Measurements from ENCODE around the gene NAP1L4.
A peak's percentile ranks its signal among the peaks of the same experiment; 100 is the strongest.

Gene NAP1L4

DNA sequence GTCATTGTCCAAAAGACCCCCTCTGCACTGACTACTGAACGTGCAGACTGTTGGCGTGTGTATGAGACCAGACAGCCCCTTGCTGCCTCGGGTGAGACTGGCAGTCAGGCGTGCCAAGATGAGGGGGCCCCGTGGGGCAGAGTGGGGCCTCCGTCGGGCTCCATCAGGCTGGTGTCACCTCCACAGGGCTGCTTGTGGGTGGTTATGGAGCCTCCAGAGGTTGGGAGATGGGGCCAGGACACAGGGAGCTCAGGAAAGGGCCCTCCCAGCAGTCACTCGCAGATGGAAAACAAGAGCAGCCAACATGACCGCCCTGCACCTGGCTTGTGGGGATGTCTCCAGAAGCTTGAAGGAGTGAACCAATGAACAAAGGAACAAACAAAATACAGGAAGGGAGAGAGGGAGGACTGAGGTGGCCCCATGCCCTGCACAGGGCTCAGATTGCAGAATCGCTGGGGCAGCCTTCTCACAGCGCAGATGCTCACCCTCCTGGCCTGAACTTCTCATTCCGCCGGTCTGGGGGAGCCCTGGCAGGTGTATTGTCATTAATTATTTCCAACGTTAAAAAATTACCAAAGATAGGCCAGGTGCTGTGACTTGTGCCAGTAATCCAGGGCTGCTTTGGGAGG is 57.4 kb downstream of the NAP1L4 start:
- Histone ChIP-seq H3K9ac (ENCODE audit: low read length) (no peak overlapping the region), H3K36me3 (ENCODE audit: control insufficient read depth, insufficient read depth, low read length) (no peaks in the 10 kb centered on the region), H3K4me3 (ENCODE audit: low read length) (no peak overlapping the region), H3K9me3 (ENCODE audit: control insufficient read depth, low read length) (no peaks in the 10 kb centered on the region), H3K27me3 (ENCODE audit: control insufficient read depth, insufficient read depth, low read length) (no peaks in the 10 kb centered on the region), H3K4me1 (ENCODE audit: control insufficient read depth, insufficient read depth, low read length) (peaks cover 28% of the 10 kb centered on the region)

DNA sequence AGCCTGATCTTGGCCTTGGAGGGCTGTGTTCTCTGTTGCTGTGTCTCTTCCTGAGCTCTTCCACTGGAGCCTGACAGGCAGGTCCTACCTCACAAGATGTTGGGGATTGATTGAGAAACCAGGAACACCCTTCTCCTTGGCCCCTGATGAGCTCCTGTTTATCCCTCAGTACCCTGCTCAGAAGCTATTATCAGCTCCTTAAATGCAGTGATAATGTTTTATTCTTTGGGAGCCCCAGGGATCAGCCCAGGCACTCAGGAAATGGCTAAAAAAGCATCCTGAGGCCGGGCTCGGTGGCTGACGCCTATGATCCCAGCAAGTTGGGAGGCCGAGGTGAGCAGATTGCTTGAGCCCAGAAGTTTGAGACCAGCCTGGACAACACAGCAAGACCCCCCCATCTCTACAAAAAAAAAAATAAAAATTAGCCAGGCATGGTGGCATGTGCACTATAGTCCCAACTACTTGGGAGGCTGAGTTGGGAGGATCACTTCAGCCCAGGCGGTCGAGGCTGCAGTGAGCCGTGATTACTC is 58.0 kb downstream of the NAP1L4 start:
- H3K4me1 ChIP-seq (ENCODE audit: control insufficient read depth, insufficient read depth, low read length): peaks cover 26% of the 10 kb centered on the region
- H3K27me3 ChIP-seq (ENCODE audit: control insufficient read depth, insufficient read depth, low read length): no peaks in the 10 kb centered on the region
- H3K9ac ChIP-seq (ENCODE audit: low read length): no peak overlapping the region
- no peaks in the 10 kb centered on the region for H3K36me3 ChIP-seq (ENCODE audit: control insufficient read depth, insufficient read depth, low read length)
- H3K4me3 ChIP-seq (ENCODE audit: low read length): no peak overlapping the region
- H3K9me3 ChIP-seq (ENCODE audit: control insufficient read depth, low read length): no peaks in the 10 kb centered on the region

DNA sequence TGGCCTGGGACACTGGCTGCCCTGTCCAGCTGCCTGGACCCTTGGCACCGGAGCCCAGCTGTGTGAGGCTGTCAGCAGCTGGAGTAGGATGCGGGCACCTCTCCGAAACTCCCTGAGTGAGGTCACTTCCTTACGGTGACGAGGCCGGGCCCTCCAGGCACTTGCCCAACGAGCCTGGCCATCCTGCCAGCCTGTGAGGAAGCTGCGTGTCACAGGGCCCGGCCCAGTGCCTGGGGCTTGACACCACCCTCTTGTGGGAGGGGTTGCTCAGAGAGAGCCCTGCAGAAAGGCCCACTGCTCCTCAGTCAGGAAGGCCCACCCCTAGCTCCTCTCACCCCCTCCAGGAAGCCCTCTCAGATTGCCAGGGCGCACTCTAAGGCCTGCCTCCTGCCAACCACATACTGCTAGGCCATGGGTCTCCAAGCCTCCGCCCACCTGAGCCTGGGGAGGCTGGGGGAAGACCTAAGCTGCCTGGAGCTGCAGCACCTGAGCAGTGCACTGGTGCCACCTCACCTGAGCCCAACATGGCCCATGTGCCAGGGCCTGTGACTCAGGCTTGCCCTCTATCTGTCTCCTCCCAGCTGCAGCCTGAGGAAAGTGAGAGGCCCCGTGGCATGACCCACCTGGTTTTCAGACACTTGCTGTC is 58.6 kb downstream of the NAP1L4 start:
- Histone ChIP-seq H3K4me3 (ENCODE audit: low read length) (no peak overlapping the region), H3K9ac (ENCODE audit: low read length) (peak overlapping the region; percentile 19), H3K4me1 (ENCODE audit: control insufficient read depth, insufficient read depth, low read length) (peaks cover 26% of the 10 kb centered on the region), H3K36me3 (ENCODE audit: control insufficient read depth, insufficient read depth, low read length) (no peaks in the 10 kb centered on the region), H3K27me3 (ENCODE audit: control insufficient read depth, insufficient read depth, low read length) (no peaks in the 10 kb centered on the region), H3K9me3 (ENCODE audit: control insufficient read depth, low read length) (no peaks in the 10 kb centered on the region)

DNA sequence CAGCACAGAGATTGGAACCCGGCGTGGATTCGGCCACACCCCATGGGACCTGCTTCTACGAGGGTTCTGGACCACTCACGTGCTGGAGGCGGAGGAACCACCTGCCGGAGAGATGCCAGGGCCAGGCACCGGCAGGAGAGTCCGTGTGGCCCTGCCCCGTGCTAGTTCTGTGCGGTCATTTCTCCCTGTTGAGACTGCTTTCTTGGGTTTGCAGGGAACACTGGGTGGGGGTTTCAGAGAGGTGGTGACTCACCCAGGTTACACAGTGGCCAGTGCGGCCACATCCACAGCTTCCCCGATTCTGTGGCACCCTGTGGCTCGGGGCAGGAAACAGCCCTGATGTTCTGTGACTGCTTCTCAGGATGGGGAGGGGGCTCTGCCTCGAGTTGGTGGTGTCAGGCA is 59.3 kb downstream of the NAP1L4 start:
- Histone ChIP-seq H3K9ac (ENCODE audit: low read length) (peak overlapping the region; percentile 19), H3K4me3 (ENCODE audit: low read length) (no peak overlapping the region), H3K27me3 (ENCODE audit: control insufficient read depth, insufficient read depth, low read length) (no peaks in the 10 kb centered on the region), H3K36me3 (ENCODE audit: control insufficient read depth, insufficient read depth, low read length) (no peaks in the 10 kb centered on the region), H3K4me1 (ENCODE audit: control insufficient read depth, insufficient read depth, low read length) (peaks cover 31% of the 10 kb centered on the region), H3K9me3 (ENCODE audit: control insufficient read depth, low read length) (no peaks in the 10 kb centered on the region)

DNA sequence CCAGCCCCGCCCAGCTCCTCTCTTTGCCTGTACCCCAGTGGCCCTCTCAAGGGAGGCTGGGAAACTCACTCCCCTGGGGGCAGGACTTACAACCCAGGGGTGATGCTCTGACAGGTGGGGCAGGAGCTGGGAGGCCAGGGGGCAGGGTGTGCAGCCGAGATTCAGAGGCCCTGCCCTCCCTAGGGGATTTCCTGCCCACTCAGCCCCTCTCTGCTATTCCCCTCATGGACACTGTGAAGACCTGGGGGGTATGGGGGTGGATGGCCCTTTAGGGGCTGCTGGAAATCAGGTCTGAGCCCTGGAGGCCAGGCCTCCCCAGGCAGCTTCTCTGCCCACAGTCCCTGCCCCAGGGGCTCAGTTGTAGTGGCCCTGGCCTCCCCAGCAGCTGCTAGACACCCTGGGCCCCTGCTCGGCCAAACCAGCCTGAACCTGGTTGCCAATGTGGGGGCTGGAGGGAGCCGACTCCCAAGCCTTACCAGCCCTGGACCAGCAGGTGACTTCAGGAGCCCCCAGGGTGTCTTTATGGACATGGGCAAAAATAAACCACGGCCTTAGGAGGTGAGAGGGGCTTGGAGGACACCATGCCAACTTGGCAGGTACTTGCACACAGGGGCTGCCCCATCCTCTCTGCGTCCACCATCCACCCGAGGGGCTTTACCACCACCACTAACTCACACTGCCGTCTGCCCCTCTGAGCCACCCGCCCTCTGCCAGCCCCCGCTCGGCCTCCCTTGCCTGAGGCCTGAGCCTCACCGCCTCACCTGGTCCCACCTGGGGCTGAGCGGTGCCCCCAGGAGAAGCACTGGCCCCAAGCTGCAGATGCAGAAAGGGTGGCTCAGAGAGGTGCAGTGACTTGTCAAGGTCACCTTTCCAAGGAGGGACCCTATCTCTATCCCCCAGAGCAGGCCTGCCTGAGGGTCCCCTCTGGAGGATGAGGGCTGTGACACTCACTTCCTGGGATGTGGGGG is 60.1 kb downstream of the NAP1L4 start:
- Histone ChIP-seq H3K4me3 (ENCODE audit: low read length) (no peak overlapping the region), H3K9me3 (ENCODE audit: control insufficient read depth, low read length) (no peaks in the 10 kb centered on the region), H3K9ac (ENCODE audit: low read length) (peak overlapping the region; percentile 13), H3K4me1 (ENCODE audit: control insufficient read depth, insufficient read depth, low read length) (peaks cover 38% of the 10 kb centered on the region), H3K27me3 (ENCODE audit: control insufficient read depth, insufficient read depth, low read length) (no peaks in the 10 kb centered on the region), H3K36me3 (ENCODE audit: control insufficient read depth, insufficient read depth, low read length) (no peaks in the 10 kb centered on the region)

DNA sequence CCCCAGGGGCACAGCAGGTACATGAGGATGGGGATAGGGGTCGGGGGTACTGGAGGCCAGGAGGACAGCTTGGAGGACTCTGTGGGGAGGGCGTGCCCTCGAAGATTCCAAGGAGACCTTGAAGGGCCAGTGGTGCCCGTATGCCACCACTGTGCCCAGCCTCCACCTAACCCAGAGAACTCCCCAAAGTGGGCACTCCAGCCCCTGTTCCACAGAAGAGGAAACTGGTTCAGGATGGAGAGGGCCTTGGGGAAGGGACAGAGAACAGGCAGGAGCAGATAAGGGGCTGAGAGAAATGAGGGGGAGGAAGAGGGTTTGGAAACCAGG is 60.7 kb downstream of the NAP1L4 start:
- Histone ChIP-seq H3K4me1 (ENCODE audit: control insufficient read depth, insufficient read depth, low read length) (peaks cover 45% of the 10 kb centered on the region), H3K27me3 (ENCODE audit: control insufficient read depth, insufficient read depth, low read length) (no peaks in the 10 kb centered on the region), H3K36me3 (ENCODE audit: control insufficient read depth, insufficient read depth, low read length) (no peaks in the 10 kb centered on the region), H3K9ac (ENCODE audit: low read length) (no peak overlapping the region), H3K9me3 (ENCODE audit: control insufficient read depth, low read length) (no peaks in the 10 kb centered on the region), H3K4me3 (ENCODE audit: low read length) (no peak overlapping the region)

DNA sequence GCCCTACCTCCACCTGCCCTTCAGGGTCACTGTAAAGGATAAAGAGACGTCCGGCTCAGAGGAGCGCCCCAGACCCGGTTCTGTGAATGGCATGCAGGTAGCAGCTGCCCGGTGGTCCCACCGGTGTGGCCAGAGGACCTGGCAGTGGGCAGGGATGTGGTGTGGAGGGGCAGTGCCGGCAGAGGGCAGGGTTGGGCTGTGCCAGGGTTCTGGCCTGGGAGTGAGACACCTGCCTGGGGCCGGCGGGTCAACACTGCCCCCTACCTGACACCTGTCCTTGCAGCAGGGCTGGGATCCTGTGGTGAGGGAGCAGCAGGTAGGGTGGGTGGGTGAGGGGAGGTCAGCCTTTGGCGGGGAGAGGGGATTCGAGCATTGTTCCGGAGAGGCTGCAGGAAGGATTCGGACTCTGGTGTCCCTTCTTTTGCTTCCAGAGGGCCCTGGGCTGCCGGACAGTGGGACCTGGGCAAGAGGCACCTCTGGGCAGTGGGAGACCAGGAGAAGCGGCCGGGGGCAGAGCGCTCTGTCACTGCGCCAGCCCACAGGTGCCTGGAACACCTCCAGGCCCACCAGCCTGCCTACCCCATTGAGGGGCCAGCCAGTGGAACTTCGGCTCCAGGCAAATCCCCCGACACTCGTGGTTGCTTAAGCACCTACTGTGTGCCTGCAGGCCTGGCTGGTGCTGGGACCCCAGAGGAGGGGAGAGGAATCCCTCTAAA is 61.3 kb downstream of the NAP1L4 start:
- Histone ChIP-seq H3K27me3 (ENCODE audit: control insufficient read depth, insufficient read depth, low read length) (no peaks in the 10 kb centered on the region), H3K4me3 (ENCODE audit: low read length) (peak overlapping the region; percentile 49), H3K9ac (ENCODE audit: low read length) (peak overlapping the region; percentile 92), H3K9me3 (ENCODE audit: control insufficient read depth, low read length) (no peaks in the 10 kb centered on the region), H3K4me1 (ENCODE audit: control insufficient read depth, insufficient read depth, low read length) (peaks cover 46% of the 10 kb centered on the region), H3K36me3 (ENCODE audit: control insufficient read depth, insufficient read depth, low read length) (no peaks in the 10 kb centered on the region)

DNA sequence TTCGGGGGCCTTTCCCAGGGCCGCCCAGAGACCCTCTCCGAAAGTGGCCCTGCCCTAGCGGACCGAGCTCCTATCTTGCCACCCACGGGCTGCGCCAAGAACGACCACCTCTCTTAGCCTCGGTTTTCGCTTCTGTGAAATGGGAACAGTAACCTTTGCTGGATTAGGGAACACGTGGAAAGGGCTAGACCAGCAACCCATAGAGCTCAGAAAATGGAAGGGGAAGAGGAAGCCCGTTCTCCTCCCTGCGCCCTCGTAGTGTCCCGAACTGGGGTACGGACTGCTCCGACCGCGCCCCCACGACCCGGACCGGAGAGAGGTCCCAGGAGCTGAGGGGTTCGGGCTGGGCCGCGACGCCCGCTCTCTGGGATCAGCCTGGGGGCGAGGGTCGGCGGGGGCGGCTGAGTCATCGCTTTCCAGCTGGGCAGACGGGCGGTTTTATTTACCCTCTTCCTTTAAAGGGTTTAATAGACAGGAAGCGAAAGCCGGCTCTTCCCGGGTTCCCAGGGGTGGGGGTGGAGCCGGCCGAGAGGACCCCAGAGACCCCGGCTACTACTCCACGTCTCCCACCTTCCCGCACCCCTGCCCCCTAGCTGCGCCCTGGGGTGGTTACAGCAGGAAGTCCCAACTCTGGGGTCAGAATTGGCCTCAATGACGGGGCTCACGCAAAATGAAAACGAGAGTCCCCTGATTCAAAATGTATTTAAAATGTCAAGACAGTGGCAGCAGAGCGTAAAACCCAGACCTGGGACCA is 62.0 kb downstream of the NAP1L4 start:
- peak overlapping the region; percentile 49 for H3K4me3 ChIP-seq (ENCODE audit: low read length)
- H3K36me3 ChIP-seq (ENCODE audit: control insufficient read depth, insufficient read depth, low read length): no peaks in the 10 kb centered on the region
- H3K27me3 ChIP-seq (ENCODE audit: control insufficient read depth, insufficient read depth, low read length): no peaks in the 10 kb centered on the region
- peak overlapping the region; percentile 92 for H3K9ac ChIP-seq (ENCODE audit: low read length)
- H3K4me1 ChIP-seq (ENCODE audit: control insufficient read depth, insufficient read depth, low read length): peaks cover 48% of the 10 kb centered on the region
- H3K9me3 ChIP-seq (ENCODE audit: control insufficient read depth, low read length): no peaks in the 10 kb centered on the region

DNA sequence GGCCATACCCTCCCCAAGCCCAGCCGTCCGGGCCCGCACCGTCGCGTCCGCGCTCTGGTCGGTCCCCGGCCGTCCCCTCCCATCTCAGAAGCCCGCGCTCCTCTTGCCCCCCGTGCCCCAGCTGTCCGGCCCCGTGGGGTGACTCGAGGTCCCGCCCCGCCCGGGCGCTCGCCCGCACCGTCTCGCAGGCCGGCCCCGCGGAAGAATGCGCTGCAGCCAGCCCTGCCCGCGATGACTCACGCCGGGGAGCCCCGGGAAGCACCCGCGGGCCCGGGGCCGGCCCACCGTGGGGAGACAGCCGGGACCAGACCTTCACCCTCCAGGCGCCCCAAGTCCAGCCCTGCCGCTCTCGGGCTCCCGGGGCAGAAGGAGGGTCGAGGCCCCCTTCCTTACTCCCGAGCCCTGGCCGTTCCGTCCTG is 62.6 kb downstream of the NAP1L4 start:
- Histone ChIP-seq H3K9ac (ENCODE audit: low read length) (peak overlapping the region; percentile 92), H3K27me3 (ENCODE audit: control insufficient read depth, insufficient read depth, low read length) (no peaks in the 10 kb centered on the region), H3K9me3 (ENCODE audit: control insufficient read depth, low read length) (no peaks in the 10 kb centered on the region), H3K36me3 (ENCODE audit: control insufficient read depth, insufficient read depth, low read length) (no peaks in the 10 kb centered on the region), H3K4me1 (ENCODE audit: control insufficient read depth, insufficient read depth, low read length) (peaks cover 53% of the 10 kb centered on the region), H3K4me3 (ENCODE audit: low read length) (peak overlapping the region; percentile 49)

DNA sequence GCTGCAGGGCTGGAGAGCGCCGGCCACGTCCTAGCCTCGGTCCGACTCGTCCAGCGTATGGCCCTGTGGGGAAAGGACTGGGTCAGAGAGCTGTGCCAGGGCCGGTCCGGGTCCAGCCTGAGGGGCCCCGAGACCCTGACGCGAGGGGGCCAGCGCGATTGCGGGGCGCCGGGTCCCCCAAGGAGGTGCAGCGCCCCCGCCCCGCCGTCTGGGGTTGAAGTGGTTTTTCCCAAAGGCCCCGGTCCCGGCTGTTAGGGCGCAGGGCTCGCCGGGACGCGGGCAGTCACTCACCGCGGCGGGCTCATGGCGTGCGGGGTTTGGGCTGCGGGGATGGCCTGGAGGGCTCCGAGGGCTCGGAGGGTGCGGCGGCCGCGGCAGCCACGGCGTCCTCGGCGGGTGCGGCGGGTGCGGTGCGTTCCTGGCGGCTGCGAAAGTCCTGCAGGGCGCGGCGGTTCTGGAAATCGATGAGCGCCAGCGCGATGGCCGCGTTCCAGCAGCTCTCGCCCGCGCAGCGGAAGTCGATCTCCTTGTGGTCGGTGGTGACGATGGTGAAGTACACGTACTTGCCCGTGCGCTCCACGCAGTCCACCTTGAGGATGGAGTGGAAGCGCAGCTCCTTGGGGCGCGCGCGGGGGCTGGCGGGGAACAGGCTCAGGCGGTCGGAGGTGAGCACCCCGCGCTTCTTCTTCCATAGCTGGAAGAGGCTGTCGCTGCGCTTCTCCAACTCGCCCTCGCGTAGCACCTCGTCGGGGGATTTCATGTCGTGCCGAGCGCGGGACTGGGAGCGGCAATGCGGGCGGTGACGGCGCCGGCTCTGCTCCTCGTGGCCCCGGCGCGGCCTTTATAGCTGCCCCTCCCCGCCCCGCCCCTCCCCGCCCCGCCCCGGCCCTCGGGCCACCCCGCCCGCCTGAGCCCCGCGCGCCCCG is 63.3 kb downstream of the NAP1L4 start, which contains the start of gene PHLDA2:
PHLDA2 (minus strand) TSS at position 816 of the 926 bp plus-strand sequence; CDS start at position 760, 56 bp downstream.
- Histone ChIP-seq H3K27me3 (ENCODE audit: control insufficient read depth, insufficient read depth, low read length) (no peaks in the 10 kb centered on the region), H3K36me3 (ENCODE audit: control insufficient read depth, insufficient read depth, low read length) (no peaks in the 10 kb centered on the region), H3K9me3 (ENCODE audit: control insufficient read depth, low read length) (no peaks in the 10 kb centered on the region), H3K4me1 (ENCODE audit: control insufficient read depth, insufficient read depth, low read length) (peaks cover 56% of the 10 kb centered on the region), H3K9ac (ENCODE audit: low read length) (peak within 1 kb of the TSS; percentile 92), H3K4me3 (ENCODE audit: low read length) (peak within 1 kb of the TSS; percentile 60)
